ENCODE results near the gene HPS3.

The HPS3 gene

GRCh38 chr3:149122721-149123578, 6.5 kb upstream of the HPS3 start:
- DNase-seq: no peak

- no peak for DNase-seq
These were observed 617 bp upstream of the HPS3 start for GRCh38 chr3:149128821-149129220.

GRCh38 chr3:149131589-149131988, 2.2 kb downstream of the HPS3 start:
- no peak for DNase-seq

GRCh38 chr3:149134575-149134974, 5.1 kb downstream of the HPS3 start:
- peak; percentile 50 for DNase-seq

GRCh38 chr3:149142682-149143081, 13.2 kb downstream of the HPS3 start:
- DNase-seq: no peak

GRCh38 chr3:149145356-149145755, 15.9 kb downstream of the HPS3 start:
- DNase-seq: no peak

- DNase-seq: no peak
These were observed 16.5 kb downstream of the HPS3 start for GRCh38 chr3:149145974-149146373.

- no peak for DNase-seq
These were observed 21.0 kb downstream of the HPS3 start for GRCh38 chr3:149150436-149150835.

GRCh38 chr3:149151843-149152242, 22.4 kb downstream of the HPS3 start:
- DNase-seq: peak; percentile 10

- DNase-seq: peak; percentile 71
These were observed 23.0 kb downstream of the HPS3 start for GRCh38 chr3:149152420-149152819.

- DNase-seq: no peak
These were observed 24.0 kb downstream of the HPS3 start for GRCh38 chr3:149153402-149153801.

GRCh38 chr3:149160754-149161300, 31.4 kb downstream of the HPS3 start:
- no peak for DNase-seq

- DNase-seq: no peak
These were observed 32.6 kb downstream of the HPS3 start for GRCh38 chr3:149162007-149162406.

- DNase-seq: no peak
These were observed 33.6 kb downstream of the HPS3 start for GRCh38 chr3:149163066-149163465.

GRCh38 chr3:149167898-149168297, 38.5 kb downstream of the HPS3 start:
- no peak for DNase-seq

GRCh38 chr3:149170672-149171071, 41.2 kb downstream of the HPS3 start:
- DNase-seq: no peak

GRCh38 chr3:149174901-149175300, 45.5 kb downstream of the HPS3 start:
- DNase-seq: peak; percentile 94

- DNase-seq: no peak
These were observed 47.7 kb downstream of the HPS3 start for GRCh38 chr3:149177122-149177521.

GRCh38 chr3:149179220-149179619, 49.8 kb downstream of the HPS3 start:
- peak; percentile 16 for DNase-seq

GRCh38 chr3:149180057-149180573, 50.7 kb downstream of the HPS3 start:
- peak; percentile 97 for DNase-seq

- no peak for DNase-seq
These were observed 51.7 kb downstream of the HPS3 start for GRCh38 chr3:149181182-149181581.

- no peak for DNase-seq
These were observed 56.8 kb downstream of the HPS3 start for GRCh38 chr3:149186219-149186618.

- DNase-seq: no peak
These were observed 57.3 kb downstream of the HPS3 start for GRCh38 chr3:149186721-149187120.

GRCh38 chr3:149188494-149188893, 59.1 kb downstream of the HPS3 start:
- no peak for DNase-seq

Data from kidney glomerular epithelial cell (primary cell).